NCI-H2029 treated with DMSO at 0.1 percent for 48 hours (cell line): ENCODE data around the gene DLG4.
A peak's percentile ranks its signal among the peaks of the same experiment; 100 is the strongest.

ENCODE experiments used
- DNase-seq: peaks from one replicate; lab custom pipeline; 2025; lab: John Stamatoyannopoulos, UW

The DLG4 gene

GRCh38 chr17:7229504-7229903 lies 9.9 kb upstream of the DLG4 start:
- no peak for DNase-seq

DNA sequence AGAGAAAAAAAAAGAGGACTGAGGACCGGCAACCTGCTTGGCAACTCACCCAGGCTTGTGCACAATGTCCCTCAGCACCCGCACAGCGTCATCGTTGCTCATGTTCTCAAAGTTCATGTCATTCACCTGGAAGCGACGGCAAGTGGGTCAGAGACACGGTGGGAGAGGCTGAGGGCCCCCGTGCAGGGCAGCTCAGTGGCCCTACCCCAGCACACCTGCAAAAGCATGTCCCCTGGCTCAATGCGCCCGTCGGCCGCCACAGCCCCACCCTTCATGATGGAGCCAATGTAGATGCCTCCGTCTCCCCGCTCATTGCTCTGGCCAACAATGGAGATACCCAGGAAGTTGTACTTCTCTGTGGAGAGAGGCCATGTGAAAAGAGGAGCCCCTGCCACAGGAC lies 9.3 kb upstream of the DLG4 start:
- no peak for DNase-seq

GRCh38 chr17:7226721-7227710 lies 7.4 kb upstream of the DLG4 start:
- DNase-seq = no peak

GRCh38 chr17:7225711-7226331 lies 6.2 kb upstream of the DLG4 start:
- DNase-seq = no peak

DNA sequence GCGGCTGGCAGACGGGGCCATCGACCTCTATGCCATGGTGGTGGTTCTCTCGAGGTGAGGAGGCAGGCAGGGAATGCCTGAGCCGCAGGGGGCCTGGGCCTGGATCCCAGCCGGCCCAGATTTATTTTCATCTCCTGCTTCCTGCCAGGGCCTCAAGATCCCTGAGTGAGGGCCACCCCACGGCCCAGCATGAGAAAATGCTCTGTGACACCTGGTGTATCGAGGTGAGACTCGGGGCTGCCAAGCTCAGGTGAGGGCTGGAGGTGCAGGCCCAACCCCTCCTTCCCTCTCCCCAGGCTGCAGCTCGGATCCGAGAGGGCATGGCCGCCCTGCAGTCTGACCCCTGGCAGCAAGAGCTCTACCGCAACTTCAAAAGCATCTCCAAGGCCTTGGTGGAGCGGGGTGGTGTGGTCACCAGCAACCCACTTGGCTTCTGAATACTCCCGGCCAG lies 5.0 kb upstream of the DLG4 start:
- DNase-seq = no peak

- DNase-seq = no peak
These were observed 4.5 kb upstream of the DLG4 start for GRCh38 chr17:7224110-7224509.

DNA sequence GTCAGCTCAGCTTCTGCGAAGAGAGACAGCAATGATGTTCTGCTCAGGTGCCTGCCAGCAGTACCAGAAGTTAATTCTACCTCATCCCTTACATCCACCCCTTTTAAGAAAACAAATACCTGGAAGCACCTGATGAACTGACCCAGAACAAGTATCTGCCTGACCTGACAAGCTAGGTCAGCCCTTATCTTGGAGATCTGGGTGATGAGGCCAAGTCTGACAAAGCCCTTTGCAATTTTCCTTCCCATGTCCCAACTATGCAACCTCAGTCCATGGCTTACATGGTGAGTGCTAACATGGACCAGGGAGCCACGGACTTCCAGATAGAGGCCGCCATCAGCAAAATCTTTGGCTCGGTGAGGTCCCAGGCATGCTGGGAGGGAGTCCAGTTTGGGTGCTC lies 3.7 kb upstream of the DLG4 start:
- no peak for DNase-seq

DNA sequence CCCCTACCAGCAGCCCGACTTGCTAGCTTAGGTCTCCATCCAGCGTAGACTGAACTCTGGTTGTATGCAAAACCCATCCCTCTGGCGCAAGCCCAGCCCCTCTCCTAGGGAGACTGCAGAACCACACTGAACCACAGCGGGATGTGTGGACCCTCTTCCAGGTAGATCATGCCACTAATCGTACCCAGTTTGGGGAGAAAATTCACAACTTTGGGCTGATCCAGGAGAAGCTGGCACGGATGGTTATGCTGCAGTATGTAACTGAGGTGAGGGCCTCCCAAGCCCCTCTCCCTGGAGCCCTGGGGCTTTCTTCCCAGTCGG lies 3.3 kb upstream of the DLG4 start:
- no peak for DNase-seq

GRCh38 chr17:7222093-7222971 lies 2.7 kb upstream of the DLG4 start:
- DNase-seq = no peak

DNA sequence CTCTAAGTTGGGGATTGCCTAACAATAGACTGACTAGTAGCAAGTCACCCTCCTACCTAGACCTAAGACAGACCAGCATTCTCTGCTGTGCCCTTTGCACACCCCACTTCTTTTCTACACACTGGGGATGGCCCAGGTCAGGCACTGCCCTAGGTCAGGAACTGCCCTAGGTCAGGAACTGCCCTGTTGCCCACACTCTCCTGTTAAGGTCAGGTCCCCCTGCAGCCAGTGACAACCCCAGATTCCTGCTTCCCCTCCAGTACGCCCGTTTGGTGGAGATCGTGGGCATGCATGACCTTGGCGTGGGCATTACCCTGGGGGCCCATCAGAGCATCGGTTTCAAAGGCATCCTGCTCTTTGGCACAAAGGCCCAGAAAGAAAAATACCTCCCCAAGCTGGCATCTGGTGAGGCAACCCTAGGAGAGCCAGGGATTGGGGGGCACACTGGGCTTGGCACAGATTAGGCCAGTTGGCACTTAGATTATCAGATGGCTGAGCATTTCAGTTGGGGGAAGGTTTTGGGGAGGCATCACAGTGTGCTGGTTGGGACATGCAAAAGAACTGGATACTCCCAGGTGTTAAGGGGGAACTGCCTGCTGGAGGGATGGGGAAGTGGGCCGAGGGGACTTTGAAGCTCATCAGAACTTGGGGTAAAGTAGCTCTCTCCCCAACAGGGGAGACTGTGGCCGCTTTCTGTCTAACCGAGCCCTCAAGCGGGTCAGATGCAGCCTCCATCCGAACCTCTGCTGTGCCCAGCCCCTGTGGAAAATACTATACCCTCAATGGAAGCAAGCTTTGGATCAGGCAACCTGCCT lies 1.8 kb upstream of the DLG4 start:
- no peak for DNase-seq

- peak; percentile 2 for DNase-seq
These were observed 1.1 kb upstream of the DLG4 start for GRCh38 chr17:7220593-7221277.

DNA sequence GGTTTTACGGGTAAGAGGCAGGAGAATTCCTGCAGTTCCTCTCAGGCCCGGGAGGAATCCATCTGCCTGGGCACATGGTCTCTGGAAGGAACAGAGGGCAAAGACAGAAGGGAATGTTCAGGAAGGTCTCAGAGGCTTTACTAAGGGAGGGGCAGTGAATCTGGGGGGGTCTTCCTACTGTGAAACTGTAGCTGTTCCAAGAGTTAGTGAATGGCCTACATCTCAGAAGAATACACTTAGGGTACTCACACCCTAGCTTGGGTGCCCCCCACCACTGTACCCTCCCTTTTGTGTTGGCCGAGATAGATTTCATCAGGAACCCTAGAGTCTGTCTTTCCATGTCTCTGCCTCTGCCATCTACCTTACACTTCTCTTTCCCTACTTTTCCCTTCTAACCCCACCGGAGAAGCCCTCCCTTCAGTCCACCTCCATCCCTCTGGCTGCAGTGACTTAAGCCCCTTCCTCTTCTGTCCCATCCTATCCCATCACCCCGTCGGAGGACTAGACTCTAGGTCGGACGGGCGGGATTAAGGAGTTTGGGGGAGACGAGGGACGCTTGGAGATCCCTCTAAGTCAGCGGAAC lies 316 bp downstream of the DLG4 start:
- DNase-seq = no peak

DNA sequence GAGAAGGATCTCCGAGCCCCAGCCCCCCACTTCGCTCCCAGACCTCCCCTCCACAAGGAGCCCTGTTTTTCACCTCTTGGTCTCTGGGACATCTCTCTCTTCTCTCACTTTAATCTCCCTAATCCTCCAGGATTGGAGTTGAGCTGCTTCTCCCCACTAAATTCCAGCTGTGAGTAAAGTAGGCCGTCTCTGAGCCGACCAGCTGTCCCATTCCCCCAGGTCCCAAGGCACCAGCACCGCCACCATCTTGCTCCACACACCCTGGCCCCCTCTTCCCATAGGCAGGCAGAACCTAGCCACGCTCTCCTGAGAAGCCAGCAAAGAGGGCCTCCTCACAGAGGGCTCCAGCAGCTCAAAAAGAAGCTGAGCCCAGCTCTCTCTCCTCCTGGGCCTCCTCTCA lies 878 bp downstream of the DLG4 start:
- no peak for DNase-seq

- DNase-seq = no peak
These were observed 1.5 kb downstream of the DLG4 start for GRCh38 chr17:7218166-7218565.

- no peak for DNase-seq
These were observed 2.3 kb downstream of the DLG4 start for GRCh38 chr17:7217113-7217987.

DNA sequence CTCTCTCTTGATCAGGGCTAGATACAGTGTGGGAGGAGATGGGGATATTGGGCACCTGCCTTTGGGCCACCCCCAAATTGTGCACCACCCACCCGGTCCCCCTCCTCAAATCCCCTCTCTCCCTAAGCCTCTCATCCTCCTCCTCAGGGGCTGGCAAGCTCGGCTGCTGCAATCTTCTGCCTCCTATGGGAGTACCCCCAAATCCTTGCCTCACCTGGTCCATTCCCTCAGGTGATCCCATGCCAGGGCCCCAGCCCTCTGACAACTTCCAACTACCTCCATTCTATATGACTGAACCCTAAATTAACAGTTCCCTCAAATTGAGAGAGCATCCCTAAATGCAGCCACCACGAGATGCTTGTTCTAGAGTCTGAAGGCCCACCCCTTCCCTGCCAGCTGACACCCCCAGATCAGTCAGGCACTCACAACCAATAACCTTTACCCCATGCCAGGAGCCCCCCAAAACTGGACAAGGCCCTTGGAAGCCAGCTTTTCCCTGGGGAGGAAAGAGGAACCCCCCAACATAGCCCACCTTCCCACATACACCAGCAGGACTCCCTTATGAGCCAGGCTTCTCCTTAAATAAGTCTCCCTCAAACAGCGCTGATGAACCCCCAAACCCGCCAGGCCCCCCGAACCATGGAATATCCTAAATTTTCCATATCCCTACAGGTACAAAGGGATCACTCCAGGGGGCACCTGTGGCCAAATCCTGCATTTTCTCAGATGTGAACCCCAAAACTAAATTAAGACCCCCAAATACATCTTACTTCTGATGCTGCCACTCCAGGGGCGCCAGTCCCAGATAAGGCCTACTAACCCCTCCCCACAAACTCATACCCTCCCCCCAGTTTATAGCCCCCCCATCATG lies 3.2 kb downstream of the DLG4 start:
- DNase-seq = no peak

DNA sequence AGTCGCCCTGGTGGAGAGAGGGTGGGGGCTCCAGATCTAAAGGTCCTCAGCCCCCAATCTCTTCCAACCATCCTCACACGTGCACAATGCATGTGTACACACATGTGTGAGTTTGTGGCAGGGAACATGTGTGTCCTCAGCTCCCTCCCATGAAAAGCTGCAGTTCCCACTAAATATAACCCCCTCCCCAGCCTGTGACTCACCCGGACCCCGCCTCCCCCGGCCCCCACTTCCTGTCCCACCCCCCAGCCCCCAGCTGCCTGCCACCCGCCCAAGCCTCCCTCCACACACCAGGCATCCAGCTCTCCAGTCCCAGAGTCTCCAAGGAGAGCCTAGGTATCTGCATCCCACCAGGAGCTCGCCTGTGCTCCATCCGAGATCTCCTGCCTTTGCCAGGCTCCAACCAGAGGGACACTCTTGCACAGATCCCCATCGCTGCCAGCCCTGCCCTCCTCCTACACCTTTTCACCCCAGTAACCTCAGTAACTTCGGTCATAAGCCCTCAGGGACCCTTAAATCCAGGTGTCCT lies 3.9 kb downstream of the DLG4 start:
- DNase-seq = no peak

DNA sequence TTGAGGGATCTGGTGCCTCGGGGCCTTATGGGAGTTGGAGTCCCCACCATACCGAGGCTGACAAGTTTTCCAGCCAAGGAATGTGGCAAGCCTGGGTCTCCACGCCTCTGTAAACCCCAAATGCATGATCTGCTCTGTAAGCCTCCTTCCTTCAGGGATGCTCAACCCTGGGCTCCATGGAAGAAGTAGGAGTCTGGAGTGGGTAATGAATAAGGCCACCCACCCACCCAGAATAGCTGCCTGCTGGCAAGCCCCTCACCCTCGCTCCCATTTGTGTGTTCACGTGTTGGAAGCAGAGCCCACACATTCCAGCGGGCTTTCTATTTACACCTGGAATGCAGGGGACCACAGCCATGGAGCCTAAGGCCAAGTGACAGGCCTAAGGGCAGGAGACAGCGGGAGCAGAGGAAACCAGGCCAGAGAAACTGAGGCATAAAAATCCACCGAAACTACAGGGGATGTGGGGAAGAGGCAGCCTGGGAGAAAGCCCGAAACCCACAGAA lies 4.4 kb downstream of the DLG4 start:
- no peak for DNase-seq
